Coronary artery (tissue), 2 donors: Measurements from ENCODE around the gene CHD9.
A peak's percentile ranks its signal among the peaks of the same experiment; 100 is the strongest.

Experiments
- DNase-seq: peaks from one replicate; pipeline ENCODE4 v3.0.0-alpha.2; 2017; ENCODE audit warnings: low spot score
- H3K27ac ChIP-seq, 2 donors: fragments of 200-600 bp; sonication (generic); one replicate each; pipeline ENCODE4 v1.5.1; 2016 to 2019
- H3K4me3 ChIP-seq: fragments of 200-600 bp; sonication (generic); 2 replicates; pipeline ENCODE4 v1.5.1; 2016; ENCODE audit warnings: mild to moderate bottlenecking, moderate library complexity
- TF ChIP-seq, protein P1 (sequence below): fragments of 200-600 bp; sonication (generic); IDR thresholded peaks from one replicate; pipeline ENCODE4 v1.5.1; 2019; ENCODE audit warnings: antibody characterized with exemption

The CHD9 gene

GRCh38 chr16:53131363-53132071 lies 76.7 kb downstream of the CHD9 start:
- TF ChIP-seq, protein P1, sequence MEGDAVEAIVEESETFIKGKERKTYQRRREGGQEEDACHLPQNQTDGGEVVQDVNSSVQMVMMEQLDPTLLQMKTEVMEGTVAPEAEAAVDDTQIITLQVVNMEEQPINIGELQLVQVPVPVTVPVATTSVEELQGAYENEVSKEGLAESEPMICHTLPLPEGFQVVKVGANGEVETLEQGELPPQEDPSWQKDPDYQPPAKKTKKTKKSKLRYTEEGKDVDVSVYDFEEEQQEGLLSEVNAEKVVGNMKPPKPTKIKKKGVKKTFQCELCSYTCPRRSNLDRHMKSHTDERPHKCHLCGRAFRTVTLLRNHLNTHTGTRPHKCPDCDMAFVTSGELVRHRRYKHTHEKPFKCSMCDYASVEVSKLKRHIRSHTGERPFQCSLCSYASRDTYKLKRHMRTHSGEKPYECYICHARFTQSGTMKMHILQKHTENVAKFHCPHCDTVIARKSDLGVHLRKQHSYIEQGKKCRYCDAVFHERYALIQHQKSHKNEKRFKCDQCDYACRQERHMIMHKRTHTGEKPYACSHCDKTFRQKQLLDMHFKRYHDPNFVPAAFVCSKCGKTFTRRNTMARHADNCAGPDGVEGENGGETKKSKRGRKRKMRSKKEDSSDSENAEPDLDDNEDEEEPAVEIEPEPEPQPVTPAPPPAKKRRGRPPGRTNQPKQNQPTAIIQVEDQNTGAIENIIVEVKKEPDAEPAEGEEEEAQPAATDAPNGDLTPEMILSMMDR: no peak
- Histone ChIP-seq H3K4me3 (peak overlapping the region; percentile 94), H3K27ac (peak overlapping the region; percentile 95 to 98)
- DNase-seq: peak; percentile 90

DNA sequence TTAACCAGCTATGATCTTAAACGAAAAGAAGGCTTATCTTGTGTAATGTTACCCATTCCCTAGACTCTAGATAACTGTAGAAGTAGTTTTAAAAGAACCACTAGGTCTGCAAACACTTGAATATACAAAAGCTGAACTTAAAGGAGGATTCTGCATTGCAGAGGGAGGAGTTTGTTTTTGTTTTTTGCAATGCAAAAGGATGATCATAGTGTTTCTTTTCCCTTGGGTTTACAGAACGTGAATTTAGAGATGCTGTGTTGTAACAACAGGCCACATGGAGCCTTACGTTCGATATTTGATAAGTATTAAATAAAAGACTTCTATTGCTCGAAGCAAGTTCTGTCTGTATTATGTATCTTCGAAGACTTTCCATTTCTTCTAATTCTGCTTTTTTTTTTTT lies 77.6 kb downstream of the CHD9 start:
- peak overlapping the region; percentile 94 for H3K4me3 ChIP-seq
- TF ChIP-seq, protein P1: no peak
- H3K27ac ChIP-seq: peak overlapping the region in 1 of 2 donors; percentile 95
- no peak for DNase-seq

GRCh38 chr16:53135329-53135728 lies 80.5 kb downstream of the CHD9 start:
- no peak overlapping the region for H3K4me3 ChIP-seq
- DNase-seq: no peak
- no peak overlapping the region for H3K27ac ChIP-seq
- TF ChIP-seq, protein P1: no peak

DNA sequence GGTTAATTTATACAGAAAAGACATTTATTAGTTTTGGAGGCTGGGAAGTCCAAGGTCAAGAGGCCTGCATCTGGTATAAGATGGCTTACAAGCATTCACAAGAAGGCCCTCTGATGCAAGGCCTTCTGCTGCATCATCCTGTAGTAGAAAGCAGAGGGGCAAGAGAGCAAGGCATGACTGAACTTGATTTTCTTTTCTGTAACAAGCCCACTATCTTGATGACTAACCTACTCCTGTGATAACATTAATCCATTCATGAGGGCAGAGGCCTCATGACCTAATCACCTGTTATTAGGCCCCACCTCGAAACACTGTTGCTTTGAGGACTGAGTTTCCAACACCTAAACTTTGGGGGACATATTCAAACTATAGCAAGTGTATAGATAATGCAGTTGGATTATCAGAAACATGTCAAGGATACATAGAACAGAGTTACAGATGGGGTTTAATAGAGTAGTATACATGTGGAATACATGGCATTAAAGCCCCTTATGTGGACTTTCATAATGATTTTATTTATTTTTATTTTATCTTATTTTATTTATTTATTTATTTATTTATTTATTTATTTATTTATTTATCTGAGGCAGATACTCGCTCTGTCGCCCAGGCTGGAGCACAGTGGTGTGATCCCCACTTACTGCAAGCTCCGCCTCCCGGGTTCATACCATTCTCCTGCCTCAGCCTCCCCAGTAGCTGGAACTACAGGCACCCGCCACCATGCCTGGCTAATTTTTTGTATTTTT lies 88.2 kb downstream of the CHD9 start:
- no peak overlapping the region for H3K4me3 ChIP-seq
- no peak for DNase-seq

GRCh38 chr16:53147500-53148065 lies 92.8 kb downstream of the CHD9 start:
- no peak for DNase-seq
- H3K27ac ChIP-seq: no peak overlapping the region

More for the DNA sequence above, 88.2 kb downstream of the CHD9 start:
- H3K27ac ChIP-seq: no peak overlapping the region
- TF ChIP-seq, protein P1: no peak

DNA sequence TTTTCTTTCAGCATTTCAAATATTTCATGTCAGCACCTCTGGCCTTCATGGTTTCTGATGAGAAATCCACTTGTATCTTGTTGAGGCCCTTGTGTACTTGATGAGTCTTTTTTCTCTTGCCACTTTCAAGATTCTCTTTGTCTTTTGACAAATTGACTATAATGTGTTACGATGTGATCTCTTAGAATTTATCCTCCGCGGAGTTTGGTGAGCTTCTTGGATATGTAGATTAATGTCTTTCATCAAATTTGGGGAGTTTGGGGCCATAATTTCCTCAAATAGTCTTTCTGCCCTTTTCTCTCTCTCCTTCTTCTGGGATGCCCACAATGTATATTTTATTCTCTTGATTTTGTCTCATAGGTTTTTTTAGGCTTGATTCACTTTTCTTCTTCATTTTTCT lies 96.0 kb downstream of the CHD9 start:
- no peak for DNase-seq
- Histone ChIP-seq H3K4me3 (no peak overlapping the region), H3K27ac (no peak overlapping the region)
- TF ChIP-seq, protein P1: no peak

More at GRCh38 chr16:53147500-53148065, 92.8 kb downstream of the CHD9 start:
- TF ChIP-seq, protein P1: no peak
- H3K4me3 ChIP-seq: no peak overlapping the region
